H1 (cell line): Measurements from ENCODE around the gene AATK. TPM values are rescaled to one million over a fixed set of nuclear protein-coding genes. Genes with fewer than 3 reads are reported as not detected.

Experiments used
- CTCF ChIA-PET: fragments of 300-600 bp; sonication (Branson Sonifier 250); formaldehyde crosslinking; loops from one replicate; lab custom pipeline; 2021; ENCODE audit not compliant: partially characterized antibody; lab: Charles Lee
- POLR2A ChIA-PET: fragments of 300-600 bp; sonication (Branson Sonifier 250); formaldehyde crosslinking; loops from one replicate; lab custom pipeline; 2021; ENCODE audit warnings: inconsistent platforms; ENCODE audit not compliant: partially characterized antibody; lab: Charles Lee
- DNase-seq, 2 experiments: peaks; one replicate each; pipeline versions ENCODE4 v3.0.0 to v3.0.0-alpha.2; 2010 to 2022; ENCODE audit warnings: low spot score in 2 of 2, low read depth in 1 of 2, mixed read lengths in 1 of 2
- FAIRE-seq: peaks from 2 replicates; lab custom pipeline; 2011; peaks lifted over from hg19 to GRCh38; lab: Jason Lieb, UNC
- H2AFZ ChIP-seq: 2 replicates; pipeline ENCODE4 v1.8.1; 2012; ENCODE audit warnings: low read length, inconsistent platforms
- H2AK5ac ChIP-seq: 2 replicates; pipeline ENCODE4 v1.6.1; 2013; ENCODE audit warnings: low read depth, low read length
- H2BK120ac ChIP-seq: replicated peaks from 2 replicates; pipeline ENCODE3; 2013; ENCODE audit warnings: low read depth, low read length, inconsistent platforms
- H2BK12ac ChIP-seq: 2 replicates; pipeline ENCODE4 v1.6.1; 2013; ENCODE audit warnings: low read depth, low read length
- H2BK15ac ChIP-seq: 2 replicates; pipeline ENCODE4 v1.6.1; 2013; ENCODE audit warnings: low read length
- H2BK20ac ChIP-seq: 2 replicates; pipeline ENCODE4 v1.6.1; 2013; ENCODE audit warnings: low read length
- H2BK5ac ChIP-seq: 2 replicates; pipeline ENCODE4 v1.6.1; 2013; ENCODE audit warnings: low read depth, low read length
- H3K14ac ChIP-seq: 2 replicates; pipeline ENCODE4 v1.6.1; 2013; ENCODE audit warnings: inconsistent platforms; ENCODE audit not compliant: insufficient read length
- H3K18ac ChIP-seq: 2 replicates; pipeline ENCODE4 v1.6.1; 2013; ENCODE audit warnings: low read length; ENCODE audit errors: extremely low read depth
- H3K23ac ChIP-seq: 2 replicates; pipeline ENCODE4 v1.6.1; 2013; ENCODE audit warnings: inconsistent platforms; ENCODE audit not compliant: insufficient read length
- H3K23me2 ChIP-seq: 2 replicates; pipeline ENCODE4 v1.6.1; 2013; ENCODE audit warnings: low read depth, low read length
- H3K27ac ChIP-seq: 2 replicates; pipeline ENCODE4 v1.6.1; 2011; ENCODE audit warnings: low read depth, low read length, inconsistent platforms
- H3K27me3 ChIP-seq, 4 experiments: replicated peaks in 1 of 4; 1 replicate in 1 of 4; 2 replicates in 3 of 4; pipeline versions ENCODE4 v1.6.1 to v1.8.1; 2011 to 2013; ENCODE audit warnings: low read length in 3 of 4, mild to moderate bottlenecking in 3 of 4, inconsistent platforms in 2 of 4, mixed read lengths in 2 of 4, moderate library complexity in 1 of 4; ENCODE audit not compliant: control insufficient read depth in 3 of 4, insufficient read depth in 3 of 4; ENCODE audit errors: extremely low read depth in 1 of 4
- H3K36me3 ChIP-seq, 4 experiments: 2 replicates each; pipeline versions ENCODE4 v1.6.1 to v1.8.1; 2011 to 2013; ENCODE audit warnings: mild to moderate bottlenecking in 4 of 4, low read length in 3 of 4, moderate library complexity in 2 of 4, control low read depth in 1 of 4, inconsistent platforms in 1 of 4; ENCODE audit not compliant: insufficient read depth in 4 of 4, control insufficient read depth in 2 of 4
- H3K4ac ChIP-seq: replicated peaks from 2 replicates; pipeline ENCODE3; 2013; ENCODE audit warnings: low read length, low read depth, mixed read lengths, inconsistent platforms; ENCODE audit not compliant: insufficient read length
- H3K4me1 ChIP-seq, 4 experiments: replicated peaks in 1 of 4; 1 replicate in 1 of 4; 2 replicates in 3 of 4; pipeline versions ENCODE4 v1.6.1 to v1.8.1; 2011 to 2013; ENCODE audit warnings: low read length in 3 of 4, inconsistent platforms in 2 of 4, mixed read lengths in 1 of 4; ENCODE audit not compliant: insufficient read depth in 4 of 4, control insufficient read depth in 3 of 4
- H3K4me2 ChIP-seq, 2 experiments: 2 replicates each; pipeline versions ENCODE4 v1.6.1 to v1.8.1; 2011 to 2013; ENCODE audit warnings: low read depth in 2 of 2, low read length in 2 of 2, control low read depth in 1 of 2, inconsistent platforms in 1 of 2, mild to moderate bottlenecking in 1 of 2; ENCODE audit not compliant: insufficient read depth in 1 of 2
- H3K4me3 ChIP-seq, 4 experiments: fragments of 200-600, 300-600 bp in 1 of 4; sonication (generic), shearing (Covaris generic), sonication (Bioruptor Twin) in 1 of 4; 2 replicates each; pipeline versions ENCODE4 v1.5.1 to v1.8.1; 2011 to 2016; ENCODE audit warnings: low read length in 4 of 4, low read depth in 3 of 4, control low read depth in 2 of 4, inconsistent platforms in 2 of 4, mild to moderate bottlenecking in 2 of 4, mixed read lengths in 1 of 4, moderate library complexity in 1 of 4; ENCODE audit not compliant: insufficient read depth in 2 of 4; ENCODE audit errors: extremely low read depth in 1 of 4
- H3K56ac ChIP-seq: replicated peaks from 2 replicates; pipeline ENCODE3; 2013; ENCODE audit warnings: low read depth, mild to moderate bottlenecking, mixed read lengths, low read length, inconsistent platforms; ENCODE audit not compliant: insufficient read length
- H3K79me1 ChIP-seq: 2 replicates; pipeline ENCODE4 v1.6.1; 2013; ENCODE audit warnings: low read depth, low read length, control low read depth
- H3K79me2 ChIP-seq, 2 experiments: 2 replicates each; pipeline versions ENCODE4 v1.6.1 to v1.8.1; 2012 to 2013; ENCODE audit warnings: low read length in 2 of 2, mild to moderate bottlenecking in 2 of 2, inconsistent platforms in 1 of 2; ENCODE audit not compliant: insufficient read depth in 2 of 2, control insufficient read depth in 1 of 2
- H3K9ac ChIP-seq, 4 experiments: replicated peaks in 1 of 4; 1 replicate in 1 of 4; 2 replicates in 3 of 4; pipeline versions ENCODE4 v1.6.1 to v1.8.1; 2011 to 2013; ENCODE audit warnings: low read depth in 3 of 4, low read length in 3 of 4, control low read depth in 2 of 4, mild to moderate bottlenecking in 2 of 4, moderate library complexity in 2 of 4, inconsistent platforms in 1 of 4; ENCODE audit errors: extremely low read depth in 1 of 4
- H3K9me3 ChIP-seq, 2 experiments: 2 replicates each; pipeline versions ENCODE4 v1.6.1 to v1.8.1; 2012 to 2013; ENCODE audit warnings: mild to moderate bottlenecking in 2 of 2, moderate library complexity in 2 of 2, control low read depth in 1 of 2, inconsistent platforms in 1 of 2, low read depth in 1 of 2, low read length in 1 of 2, mixed read lengths in 1 of 2; ENCODE audit not compliant: insufficient read depth in 2 of 2
- H4K20me1 ChIP-seq, 2 experiments: replicated peaks in 1 of 2; 2 replicates each; pipeline versions ENCODE3 to v1.8.1; 2011 to 2013; ENCODE audit warnings: inconsistent platforms in 2 of 2, low read length in 2 of 2, mild to moderate bottlenecking in 1 of 2; ENCODE audit not compliant: insufficient read depth in 2 of 2, control insufficient read depth in 1 of 2
- H4K5ac ChIP-seq: 2 replicates; pipeline ENCODE4 v1.6.1; 2013; ENCODE audit warnings: low read length, low read depth, mixed read lengths, inconsistent platforms; ENCODE audit not compliant: insufficient read length
- H4K8ac ChIP-seq: 2 replicates; pipeline ENCODE4 v1.8.0; 2013; ENCODE audit warnings: mild to moderate bottlenecking, moderate library complexity, low read length, inconsistent platforms; ENCODE audit not compliant: insufficient read depth; ENCODE audit errors: extremely low read depth
- H4K91ac ChIP-seq: replicated peaks from 2 replicates; pipeline ENCODE3; 2013; ENCODE audit warnings: low read length, mixed read lengths, inconsistent platforms; ENCODE audit not compliant: insufficient read length
- ASH2L ChIP-seq: fragments of 200-600, 300-600 bp; sonication (generic); IDR thresholded peaks from one replicate; pipeline ENCODE4 v1.7.1; 2017; ENCODE audit warnings: low read length
- CHD1 ChIP-seq: IDR thresholded peaks from 2 replicates; pipeline ENCODE4 v1.6.1; 2012; ENCODE audit warnings: low read depth, low read length, improper control_type of control experiment
- EZH2 ChIP-seq: fragments of 200-600 bp; sonication (generic); IDR thresholded peaks from 2 replicates; pipeline ENCODE4 v1.7.1; 2012; ENCODE audit warnings: low read depth, mild to moderate bottlenecking, moderate library complexity, low read length, inconsistent platforms; ENCODE audit not compliant: severe bottlenecking
- POLR2A ChIP-seq, 2 experiments: IDR thresholded peaks; 1 replicate in 1 of 2; 2 replicates in 1 of 2; pipeline ENCODE4 v1.6.1; 2011; ENCODE audit warnings: low read depth in 2 of 2, low read length in 2 of 2, mild to moderate bottlenecking in 2 of 2; ENCODE audit errors: control extremely low read depth in 1 of 2
- RBBP5 ChIP-seq: IDR thresholded peaks from 2 replicates; pipeline ENCODE4 v1.7.1; 2012; ENCODE audit warnings: low read depth, mild to moderate bottlenecking, inconsistent platforms, low read length, moderate library complexity, borderline replicate concordance
- SAP30 ChIP-seq: fragments of 300-600 bp; sonication (generic); IDR thresholded peaks from 2 replicates; pipeline ENCODE4 v1.7.1; 2012; ENCODE audit warnings: low read length, moderate library complexity, mild to moderate bottlenecking, inconsistent platforms; ENCODE audit not compliant: insufficient read depth, insufficient replicate concordance
- TAF1 ChIP-seq: IDR thresholded peaks from 2 replicates; pipeline ENCODE4 v1.6.1; 2011; ENCODE audit warnings: mild to moderate bottlenecking, low read depth, low read length
- TEAD4 ChIP-seq: IDR thresholded peaks from 2 replicates; pipeline ENCODE4 v1.6.1; 2012; ENCODE audit warnings: low read depth, low read length, inconsistent platforms, mixed read lengths
- WGBS, 2 experiments: shearing (Covaris generic) in 1 of 2; methylation state at CpG; one replicate each; pipeline versions ENCODE4 v1.1.6 to v1.1.7; 2013 to 2015; ENCODE audit warnings: low lambda C conversion rate in 2 of 2, mixed read lengths in 2 of 2, inconsistent platforms in 1 of 2, low coverage in 1 of 2, missing lambda C conversion rate in 1 of 2; ENCODE audit not compliant: insufficient replicate concordance in 2 of 2, insufficient coverage in 1 of 2, insufficient read length in 1 of 2; ENCODE audit errors: extremely low coverage in 1 of 2, missing lambda C conversion rate in 1 of 2; 5-methylcytosine and 5-hydroxymethylcytosine counted together
- polyA plus RNA-seq, 7 experiments: library from polyadenylated mRNA; depleted of rRNA in 3 of 7; stranded (reverse) in 5 of 7; unstranded in 2 of 7; fragments of >200 nt in 5 of 7; fragments of 200-250 nt in 2 of 7; gene quantifications; 1 replicate in 5 of 7; 2 replicates in 1 of 7; 4 replicates in 1 of 7; pipeline versions ENCODE4 v1.2.1 to v1.2.3, GENCODE V29; 2011 to 2013; ENCODE audit warnings: missing spikeins in 2 of 7, mixed read lengths in 2 of 7
- total RNA-seq: library from RNA; stranded (reverse); fragmentation: NEBNext Ultra II Directional; extraction: Animal tissue kit (Norgen Biotek cat#: 25700); gene quantifications from 2 replicates; pipeline ENCODE4 v1.2.1, GENCODE V29; 2021

The AATK gene
- total and polyA plus RNA-seq, 2 of the 8 experiments (the other 6 are each of a cell fraction or from before 2014, with no cell fraction given), result 1.7 to 3.5 TPM

DNA sequence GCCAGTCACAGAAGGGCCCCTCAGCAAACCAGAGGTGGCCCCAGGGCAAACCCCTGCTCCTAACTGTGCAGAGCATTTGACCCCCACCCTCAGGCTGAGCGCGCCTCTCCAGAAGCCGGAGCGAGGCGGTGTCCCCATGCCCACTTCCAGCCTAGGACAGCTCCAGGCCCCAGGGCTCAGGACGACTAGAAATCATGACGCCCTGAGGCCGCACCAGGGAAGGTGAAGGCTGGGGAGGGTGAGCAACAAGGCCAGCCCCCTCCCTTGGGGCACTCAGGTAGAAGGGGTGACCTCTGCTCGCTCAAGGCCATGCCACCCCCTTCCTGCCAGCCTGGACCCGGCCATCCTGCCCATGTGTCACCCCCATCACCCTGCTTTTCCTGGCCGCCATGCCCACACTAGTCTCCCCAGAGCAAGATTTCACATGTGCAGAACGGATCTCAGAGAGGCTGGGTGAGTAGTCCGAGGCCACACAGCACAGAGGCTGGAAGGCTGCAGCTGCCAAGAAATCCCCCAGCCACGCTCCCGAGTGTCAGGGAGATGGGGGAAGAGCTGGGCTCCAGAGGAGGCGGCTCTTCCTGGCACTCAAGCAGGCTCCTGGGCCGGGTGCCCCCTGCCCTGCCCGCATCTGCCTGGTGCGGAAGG is 2.8 kb downstream of the AATK start:
- H3K79me1 ChIP-seq, result no peaks in the 10 kb centered on the region
- ChIA-PET CTCF (no interaction called here), POLR2A (interaction anchor here (0.7 to 1.5 kb wide), 2 partner anchors 22 to 121 kb away, joined by 3 read pairs; no protein-coding TSS in a partner anchor)
- peaks cover 5% of the 10 kb centered on the region; the same call in 1 of the 2 replicates for H3K23me2 ChIP-seq
- no peak overlapping the region for H3K56ac ChIP-seq
- no peak overlapping the region for H4K91ac ChIP-seq
- H3K18ac ChIP-seq, result no peak overlapping the region
- H2BK15ac ChIP-seq, result no peak overlapping the region
- TF ChIP-seq RBBP5 (no peak), CHD1 (no peak), SAP30 (no peak), TEAD4 (no peak), EZH2 (no peak), POLR2A (IDR thresholded peaks at IDR 0.05; ENCODE audit: control extremely low read depth in 1 of 2, low read depth in 2 of 2, low read length in 2 of 2) (no peak), ASH2L (no peak), TAF1 (no peak)
- H4K20me1 ChIP-seq, result peaks cover 0 to 2% of the 10 kb centered on the region in 2 experiments
- peaks cover 0 to 7% (median 4%) of the 10 kb centered on the region in 4 experiments; a peak in 5 of 7 replicates for H3K27me3 ChIP-seq
- no peak overlapping the region for H2AFZ ChIP-seq
- no peak for FAIRE-seq
- peaks cover 0 to 12% (median 3%) of the 10 kb centered on the region in 4 experiments; a peak in 4 of 7 replicates for H3K4me1 ChIP-seq
- no peaks in the 10 kb centered on the region for H3K36me3 ChIP-seq
- no peak overlapping the region for H2BK12ac ChIP-seq
- no peak overlapping the region for H3K4me3 ChIP-seq
- no peak overlapping the region for H3K4ac ChIP-seq
- no peaks in the 10 kb centered on the region for H3K9me3 ChIP-seq
- H2BK20ac ChIP-seq, result no peak overlapping the region
- WGBS, 2 experiments, result 83% methylated on average over 19 of the region's 19 CpGs; no CpG with 5 or more reads in 1 of the 2 experiments
- H3K27ac ChIP-seq, result no peak overlapping the region
- DNase-seq, result no peak
- H4K5ac ChIP-seq, result no peak overlapping the region
- no peak overlapping the region for H3K4me2 ChIP-seq
- no peaks in the 10 kb centered on the region for H3K79me2 ChIP-seq
- no peak overlapping the region for H3K9ac ChIP-seq
- no peak overlapping the region for H2BK5ac ChIP-seq
- no peak overlapping the region for H3K23ac ChIP-seq
- no peak overlapping the region for H2BK120ac ChIP-seq
- no peak overlapping the region for H3K14ac ChIP-seq
- H2AK5ac ChIP-seq, result no peak overlapping the region
- no peak overlapping the region for H4K8ac ChIP-seq
